Activated CD4-positive, alpha-beta T cell treated with anti-CD3 and anti-CD28 coated beads, Interleukin-2, amount 50 U/mL, for 16 hours (primary cell): ENCODE measurements around the gene MAP3K14.

Experiments
- DNase-seq: peaks from one replicate; pipeline ENCODE4 v3.0.0-alpha.2; 2020

The MAP3K14 gene

GRCh38 chr17:45231481-45232116 lies 85.2 kb downstream of the MAP3K14 start:
- DNase-seq, result peak; percentile 22

DNA sequence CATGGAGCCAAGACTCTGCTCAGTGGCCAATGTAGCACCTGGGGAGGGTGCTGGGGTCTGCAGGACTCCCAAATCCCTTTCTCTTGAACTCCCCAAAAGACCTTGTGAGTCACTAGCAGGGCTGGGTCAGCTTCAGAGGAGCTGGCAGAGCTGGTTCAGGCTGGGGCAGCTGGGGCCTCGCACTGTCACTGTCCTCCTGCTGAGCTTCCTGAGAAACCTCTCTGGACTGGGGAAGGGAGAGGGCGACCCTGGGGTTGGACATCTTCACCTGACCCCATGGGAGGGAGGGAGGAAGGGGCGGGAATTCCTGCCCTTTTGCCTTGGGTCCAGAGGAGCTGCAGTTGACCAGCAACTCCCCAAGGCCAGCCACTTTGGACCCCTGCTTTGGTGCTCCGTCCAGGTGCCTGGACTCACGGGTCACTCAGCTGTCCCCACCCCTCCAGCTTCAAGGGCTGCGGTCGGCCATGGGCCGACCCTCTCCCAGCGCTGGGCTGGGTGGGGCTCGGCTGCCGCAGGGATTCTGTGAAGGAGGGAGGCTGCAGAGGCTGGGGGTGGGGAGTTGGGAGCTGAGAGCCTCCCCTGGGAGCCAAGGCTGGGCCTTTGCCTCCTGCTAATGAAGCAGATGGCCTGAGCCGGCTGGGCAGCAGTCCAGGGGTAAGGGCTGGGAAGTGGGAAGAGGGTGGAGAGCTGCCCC lies 85.9 kb downstream of the MAP3K14 start:
- DNase-seq, result no peak

DNA sequence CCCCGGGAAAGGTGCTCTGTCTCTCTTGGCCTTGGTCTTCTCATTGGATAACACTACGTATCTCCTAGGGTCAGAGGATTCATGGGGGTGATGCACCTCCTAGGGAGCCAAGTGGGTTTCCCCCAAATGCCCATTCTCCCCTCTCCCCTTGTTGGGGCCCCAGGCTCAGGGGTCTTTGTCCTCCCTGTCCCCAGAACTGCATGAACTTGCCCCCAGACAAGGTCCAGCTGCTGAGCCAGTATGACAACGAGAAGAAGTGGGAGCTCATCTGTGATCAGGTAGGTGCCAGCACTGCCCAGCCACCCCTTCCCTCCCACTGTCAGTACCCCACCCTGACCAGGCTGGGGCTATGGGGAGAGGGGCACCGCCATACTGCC lies 86.4 kb downstream of the MAP3K14 start:
- DNase-seq, result no peak

- peak; percentile 29 for DNase-seq
These were observed 87.0 kb downstream of the MAP3K14 start for GRCh38 chr17:45229681-45230409.

DNA sequence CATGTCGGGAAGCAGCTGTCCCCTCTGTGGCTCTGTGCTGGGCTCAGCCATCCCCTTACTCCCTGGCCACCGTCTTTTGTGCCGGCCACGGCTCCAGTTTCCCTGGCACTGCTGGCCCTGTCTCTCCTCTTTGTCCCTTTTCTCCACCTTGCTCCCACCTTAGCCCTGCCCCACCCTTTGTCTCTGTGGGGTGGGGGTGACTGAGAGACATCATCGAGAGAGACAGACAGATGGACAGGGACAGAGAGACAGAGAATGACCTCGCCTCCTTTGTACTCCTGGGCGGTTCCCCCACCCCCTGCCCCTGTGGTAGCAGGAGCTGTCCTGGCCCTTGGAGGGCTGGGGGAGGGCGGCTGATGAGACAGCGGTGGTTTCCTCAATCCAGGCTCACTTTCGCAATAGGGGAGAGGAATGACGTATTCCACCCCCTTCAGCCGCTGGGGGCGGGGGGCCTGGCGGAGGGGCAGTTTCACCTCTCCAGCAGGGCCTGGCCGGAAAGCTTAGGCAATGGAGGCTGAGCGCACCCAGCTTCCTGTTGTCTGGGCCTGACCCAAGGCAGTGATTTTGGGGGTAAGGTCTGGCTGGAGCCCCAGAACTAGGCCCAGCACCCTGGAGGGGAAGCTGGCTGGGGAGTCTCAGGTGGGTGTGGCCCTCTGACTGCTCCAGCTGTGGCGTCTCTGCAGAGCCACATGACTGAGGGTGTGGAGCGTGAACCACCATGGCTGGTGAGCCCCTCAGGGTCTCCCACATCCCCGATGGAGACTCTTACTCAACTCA lies 87.9 kb downstream of the MAP3K14 start:
- DNase-seq, result peak; percentile 96

GRCh38 chr17:45227926-45228762 lies 88.7 kb downstream of the MAP3K14 start:
- peak; percentile 26 for DNase-seq

- peak; percentile 51 for DNase-seq
These were observed 89.5 kb downstream of the MAP3K14 start for GRCh38 chr17:45227101-45227925.

- peak; percentile 21 for DNase-seq
These were observed 90.2 kb downstream of the MAP3K14 start for GRCh38 chr17:45226576-45226975.

DNA sequence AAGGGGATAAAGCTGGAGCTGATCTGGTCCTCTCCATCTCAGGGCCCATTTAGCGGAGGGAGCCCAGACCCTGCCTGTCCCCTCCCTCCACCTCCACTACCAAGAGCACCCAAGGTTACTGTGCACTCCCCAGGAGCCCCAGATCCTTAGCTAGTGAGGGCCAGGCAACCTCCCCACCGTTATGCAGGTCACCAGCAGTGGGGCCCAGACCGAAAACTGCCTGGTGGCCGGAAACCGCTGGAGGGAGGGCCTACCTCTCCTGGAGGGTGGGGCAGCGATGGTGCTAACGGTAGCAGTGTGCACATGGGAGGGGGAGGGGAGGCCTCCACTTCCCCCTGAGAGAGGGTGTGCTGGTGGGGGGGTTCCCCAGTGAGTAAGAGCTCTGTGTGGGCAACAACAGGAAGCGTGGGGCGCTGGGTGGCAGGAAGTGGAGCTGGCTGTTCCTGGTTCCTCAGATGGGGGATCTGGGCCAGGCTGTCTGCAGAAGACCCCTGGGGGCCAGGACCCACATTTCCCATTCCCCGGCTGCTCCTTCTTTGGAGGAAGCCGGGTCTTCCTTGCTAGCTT lies 90.8 kb downstream of the MAP3K14 start:
- DNase-seq, result peak; percentile 99

DNA sequence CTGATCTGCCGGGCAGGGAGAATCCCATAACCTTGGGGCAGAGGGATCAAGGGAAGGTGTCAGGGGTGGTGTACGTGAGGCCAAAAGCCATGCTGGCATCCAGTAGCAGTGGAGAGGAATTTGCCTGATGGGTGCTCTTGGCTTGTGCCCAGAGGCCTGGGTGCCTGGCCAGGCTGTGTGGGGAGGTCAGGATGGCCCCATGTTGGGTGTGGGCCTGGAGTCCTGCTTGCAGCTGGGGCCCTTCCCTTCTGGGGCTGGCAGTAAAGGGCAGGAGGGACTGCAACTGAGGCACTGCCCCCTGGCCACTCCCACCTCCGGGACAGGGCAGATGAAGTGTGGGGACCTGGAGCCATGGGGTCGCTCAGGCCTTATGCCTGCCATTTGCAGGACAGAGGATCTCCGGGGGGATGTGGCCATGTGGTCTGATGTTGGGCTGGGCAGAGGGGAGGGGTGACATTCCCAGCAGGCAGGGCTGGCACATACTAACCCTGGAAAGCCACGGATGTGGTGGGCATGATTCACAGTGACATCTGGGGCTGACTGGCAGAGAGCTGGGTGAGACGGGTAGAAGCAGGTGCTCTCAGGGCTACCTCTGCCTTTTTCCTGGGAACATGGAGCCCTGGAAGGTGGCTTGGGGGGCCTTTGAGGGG lies 91.6 kb downstream of the MAP3K14 start:
- peak; percentile 75 for DNase-seq

- DNase-seq, result peak; percentile 42
These were observed 92.2 kb downstream of the MAP3K14 start for GRCh38 chr17:45224671-45225050.

- DNase-seq, result peak; percentile 85
These were observed 93.0 kb downstream of the MAP3K14 start for GRCh38 chr17:45223539-45224528.

DNA sequence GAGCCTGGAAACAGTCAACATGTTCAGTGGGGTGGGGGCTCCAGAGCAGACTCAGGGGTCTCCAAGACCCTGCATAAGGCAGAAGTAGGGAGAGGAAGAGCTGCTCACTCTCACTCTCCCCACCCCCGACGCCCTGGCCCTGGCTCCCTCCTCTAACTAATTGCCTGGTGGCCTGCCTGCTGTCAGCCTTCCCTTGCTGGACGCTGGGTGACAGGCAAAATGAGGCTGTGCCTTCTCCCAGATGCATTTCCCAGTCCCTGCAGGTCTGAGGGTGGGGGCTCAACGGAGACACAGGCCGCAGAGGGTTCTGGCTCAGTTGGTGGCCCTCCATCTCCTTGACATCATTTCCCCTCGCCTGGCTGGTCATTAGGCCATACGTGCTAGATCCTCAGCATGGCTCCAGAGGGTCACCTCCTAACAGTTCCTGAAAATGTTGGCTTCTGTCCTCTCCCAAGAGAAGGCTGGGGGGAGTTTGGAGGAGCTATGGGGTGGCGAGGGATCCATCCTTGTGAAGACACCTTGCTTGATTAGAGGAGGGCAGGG lies 93.8 kb downstream of the MAP3K14 start:
- no peak for DNase-seq

GRCh38 chr17:45222289-45222995 lies 94.4 kb downstream of the MAP3K14 start:
- DNase-seq, result peak; percentile 74

- DNase-seq, result no peak
These were observed 94.9 kb downstream of the MAP3K14 start for GRCh38 chr17:45222014-45222288.

GRCh38 chr17:45221081-45222013 lies 95.5 kb downstream of the MAP3K14 start, which contains the start of gene FMNL1:
Gene FMNL1, plus strand, starts transcription at chr17:45221885. Its CDS starts 240 bp downstream, at chr17:45222125.
- peak; percentile 69 for DNase-seq

DNA sequence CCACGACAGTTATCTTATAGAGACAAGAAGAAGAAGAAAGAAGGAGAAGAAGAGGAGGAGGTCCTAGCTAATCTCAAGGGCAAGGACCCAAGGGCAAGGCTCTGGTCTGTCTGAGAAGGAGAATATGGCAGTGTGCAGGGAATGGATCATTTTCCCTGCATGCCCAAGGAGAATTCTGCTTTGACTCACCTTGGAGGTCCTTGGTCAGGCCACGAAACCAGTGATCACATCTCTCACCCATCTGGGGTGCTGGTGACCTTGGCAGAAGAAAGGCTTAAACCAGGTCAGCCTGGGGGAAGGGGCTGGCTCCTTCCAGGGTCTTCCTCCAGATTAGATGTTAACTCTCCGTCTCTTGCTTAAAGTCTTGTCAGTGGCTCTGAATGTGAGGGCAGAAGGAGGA lies 96.7 kb downstream of the MAP3K14 start:
- no peak for DNase-seq
